ENCODE measurements around the gene PPIP5K1.

DNA sequence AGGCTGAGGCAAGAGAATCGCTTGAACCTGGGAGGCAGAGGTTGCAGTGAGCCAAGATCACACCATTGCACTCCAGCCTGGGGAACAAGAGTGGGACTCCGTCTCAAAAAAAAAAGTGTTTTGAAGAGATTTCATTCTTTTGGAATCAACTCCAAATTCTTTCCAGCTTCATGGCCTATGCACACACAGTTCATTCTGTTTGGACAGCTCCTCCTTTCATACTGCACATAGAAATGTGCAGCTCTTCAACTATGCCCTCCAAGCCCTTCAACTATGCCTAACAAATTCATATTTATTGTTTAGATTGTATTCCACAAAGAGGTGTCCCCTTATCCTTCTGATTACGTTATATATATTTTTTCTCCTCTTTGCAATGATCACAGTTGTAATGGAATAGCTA, 101.2 kb downstream of the PPIP5K1 start:
- TF ChIP-seq, protein P1, sequence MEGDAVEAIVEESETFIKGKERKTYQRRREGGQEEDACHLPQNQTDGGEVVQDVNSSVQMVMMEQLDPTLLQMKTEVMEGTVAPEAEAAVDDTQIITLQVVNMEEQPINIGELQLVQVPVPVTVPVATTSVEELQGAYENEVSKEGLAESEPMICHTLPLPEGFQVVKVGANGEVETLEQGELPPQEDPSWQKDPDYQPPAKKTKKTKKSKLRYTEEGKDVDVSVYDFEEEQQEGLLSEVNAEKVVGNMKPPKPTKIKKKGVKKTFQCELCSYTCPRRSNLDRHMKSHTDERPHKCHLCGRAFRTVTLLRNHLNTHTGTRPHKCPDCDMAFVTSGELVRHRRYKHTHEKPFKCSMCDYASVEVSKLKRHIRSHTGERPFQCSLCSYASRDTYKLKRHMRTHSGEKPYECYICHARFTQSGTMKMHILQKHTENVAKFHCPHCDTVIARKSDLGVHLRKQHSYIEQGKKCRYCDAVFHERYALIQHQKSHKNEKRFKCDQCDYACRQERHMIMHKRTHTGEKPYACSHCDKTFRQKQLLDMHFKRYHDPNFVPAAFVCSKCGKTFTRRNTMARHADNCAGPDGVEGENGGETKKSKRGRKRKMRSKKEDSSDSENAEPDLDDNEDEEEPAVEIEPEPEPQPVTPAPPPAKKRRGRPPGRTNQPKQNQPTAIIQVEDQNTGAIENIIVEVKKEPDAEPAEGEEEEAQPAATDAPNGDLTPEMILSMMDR (IDR thresholded peaks at IDR 0.05 in 2 of 3, conservative IDR thresholded peaks at IDR 0.05 in 1 of 3; ENCODE audit: borderline replicate concordance in 1 of 3, insufficient read depth in 1 of 3, low read depth in 2 of 3, low read length in 2 of 3): no peak
- no peak for TF ChIP-seq POLR2A (IDR thresholded peaks at IDR 0.05; ENCODE audit: borderline replicate concordance, extremely low read depth, insufficient read depth, insufficient read length)
- TF ChIP-seq SP1 (IDR thresholded peaks at IDR 0.05; ENCODE audit: low read depth): no peak
- no peak for TF ChIP-seq SRF (IDR thresholded peaks at IDR 0.05; ENCODE audit: low read depth)
- TF ChIP-seq, protein P2, sequence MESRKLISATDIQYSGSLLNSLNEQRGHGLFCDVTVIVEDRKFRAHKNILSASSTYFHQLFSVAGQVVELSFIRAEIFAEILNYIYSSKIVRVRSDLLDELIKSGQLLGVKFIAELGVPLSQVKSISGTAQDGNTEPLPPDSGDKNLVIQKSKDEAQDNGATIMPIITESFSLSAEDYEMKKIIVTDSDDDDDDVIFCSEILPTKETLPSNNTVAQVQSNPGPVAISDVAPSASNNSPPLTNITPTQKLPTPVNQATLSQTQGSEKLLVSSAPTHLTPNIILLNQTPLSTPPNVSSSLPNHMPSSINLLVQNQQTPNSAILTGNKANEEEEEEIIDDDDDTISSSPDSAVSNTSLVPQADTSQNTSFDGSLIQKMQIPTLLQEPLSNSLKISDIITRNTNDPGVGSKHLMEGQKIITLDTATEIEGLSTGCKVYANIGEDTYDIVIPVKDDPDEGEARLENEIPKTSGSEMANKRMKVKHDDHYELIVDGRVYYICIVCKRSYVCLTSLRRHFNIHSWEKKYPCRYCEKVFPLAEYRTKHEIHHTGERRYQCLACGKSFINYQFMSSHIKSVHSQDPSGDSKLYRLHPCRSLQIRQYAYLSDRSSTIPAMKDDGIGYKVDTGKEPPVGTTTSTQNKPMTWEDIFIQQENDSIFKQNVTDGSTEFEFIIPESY (IDR thresholded peaks at IDR 0.05; ENCODE audit: extremely low read depth, insufficient replicate concordance, low read length): no peak
- no peak for TF ChIP-seq EZH2 (IDR thresholded peaks at IDR 0.05)
- no peak for TF ChIP-seq POLR2AphosphoS5 (IDR thresholded peaks at IDR 0.05; ENCODE audit: low read depth, low read length)
